ENCODE measurements around the gene ATG4C. TPM values are rescaled to one million over a fixed set of nuclear protein-coding genes. Genes with fewer than 3 reads are reported as not detected.

The ATG4C gene
- total RNA-seq, 1 donor from 2014 or later, result 5.9 TPM

DNA sequence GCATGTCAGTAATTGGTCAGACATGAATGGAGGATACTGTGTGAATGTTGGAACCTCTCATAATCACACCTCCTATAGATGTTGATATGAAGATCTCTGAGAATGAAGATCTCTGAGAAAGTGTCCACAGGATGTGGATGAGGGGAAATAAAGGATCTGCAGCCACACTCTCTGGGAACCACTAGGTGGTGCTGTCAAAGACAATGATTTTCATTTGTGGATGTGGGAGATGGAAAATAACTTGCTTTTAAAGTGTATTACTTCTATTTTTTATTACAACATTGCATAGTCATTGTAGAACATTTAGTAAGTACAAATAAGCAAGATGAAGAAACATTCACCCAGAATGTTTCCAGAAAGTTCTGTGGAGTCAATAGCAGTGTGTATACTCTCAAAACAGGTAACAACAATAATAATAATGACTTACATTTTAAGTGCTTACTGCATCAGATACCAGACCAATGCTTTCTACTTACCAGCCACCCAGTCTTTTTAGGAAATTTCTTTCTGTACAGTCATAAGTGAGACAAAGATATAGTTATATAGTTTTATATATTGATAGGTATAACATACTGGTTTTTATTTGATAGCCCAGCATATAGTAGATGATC lies 128.2 kb downstream of the ATG4C start:
- Histone ChIP-seq H3K9me3 (no peaks in the 10 kb centered on the region), H3K36me3 (no peaks in the 10 kb centered on the region), H3K27ac (no peak overlapping the region), H3K27me3 (no peaks in the 10 kb centered on the region), H3K4me3 (no peak overlapping the region), H3K4me1 (no peaks in the 10 kb centered on the region)
- TF ChIP-seq, protein P1, sequence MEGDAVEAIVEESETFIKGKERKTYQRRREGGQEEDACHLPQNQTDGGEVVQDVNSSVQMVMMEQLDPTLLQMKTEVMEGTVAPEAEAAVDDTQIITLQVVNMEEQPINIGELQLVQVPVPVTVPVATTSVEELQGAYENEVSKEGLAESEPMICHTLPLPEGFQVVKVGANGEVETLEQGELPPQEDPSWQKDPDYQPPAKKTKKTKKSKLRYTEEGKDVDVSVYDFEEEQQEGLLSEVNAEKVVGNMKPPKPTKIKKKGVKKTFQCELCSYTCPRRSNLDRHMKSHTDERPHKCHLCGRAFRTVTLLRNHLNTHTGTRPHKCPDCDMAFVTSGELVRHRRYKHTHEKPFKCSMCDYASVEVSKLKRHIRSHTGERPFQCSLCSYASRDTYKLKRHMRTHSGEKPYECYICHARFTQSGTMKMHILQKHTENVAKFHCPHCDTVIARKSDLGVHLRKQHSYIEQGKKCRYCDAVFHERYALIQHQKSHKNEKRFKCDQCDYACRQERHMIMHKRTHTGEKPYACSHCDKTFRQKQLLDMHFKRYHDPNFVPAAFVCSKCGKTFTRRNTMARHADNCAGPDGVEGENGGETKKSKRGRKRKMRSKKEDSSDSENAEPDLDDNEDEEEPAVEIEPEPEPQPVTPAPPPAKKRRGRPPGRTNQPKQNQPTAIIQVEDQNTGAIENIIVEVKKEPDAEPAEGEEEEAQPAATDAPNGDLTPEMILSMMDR (IDR thresholded peaks at IDR 0.05), result no peak
- no peak for TF ChIP-seq POLR2A (IDR thresholded peaks at IDR 0.05)
- no peak for TF ChIP-seq POLR2AphosphoS5 (IDR thresholded peaks at IDR 0.05; ENCODE audit: insufficient read depth in 1 of 2, low read depth in 1 of 2)
- no peak for DNase-seq (ENCODE audit: extremely low spot score in 2 of 2)
- intact Hi-C loops (cut with DNase I), result no loop called here

Other genes starting within 250 kb of the ATG4C start
- gene ANGPTL3, start 186.6 kb upstream of the ATG4C start, total RNA-seq, result not detected
- 34.1 TPM for gene DOCK7, start 95.7 kb upstream of the ATG4C start, total RNA-seq